Neutrophil (primary cell): Measurements from ENCODE around the gene MTMR12.

ENCODE experiments used
- H3K27ac ChIP-seq: fragments of 200-600 bp; sonication (generic); 2 replicates; pipeline ENCODE4 v1.5.1; 2016; ENCODE audit warnings: mild to moderate bottlenecking, moderate library complexity
- H3K27me3 ChIP-seq: fragments of 200-600 bp; sonication (generic); 2 replicates; pipeline ENCODE4 v1.6.0; 2016; ENCODE audit warnings: mild to moderate bottlenecking
- H3K36me3 ChIP-seq: fragments of 200-600 bp; sonication (generic); 2 replicates; pipeline ENCODE4 v1.5.1; 2017
- H3K4me1 ChIP-seq, 2 experiments: fragments of 200-600 bp in 1 of 2; sonication (generic) in 1 of 2; 1 replicate in 1 of 2; 2 replicates in 1 of 2; pipeline versions ENCODE4 v1.5.1 to v1.6.1; 2013 to 2016; ENCODE audit warnings: low read depth in 1 of 2, low read length in 1 of 2, mild to moderate bottlenecking in 1 of 2, moderate library complexity in 1 of 2; ENCODE audit not compliant: control insufficient read depth in 1 of 2, insufficient read depth in 1 of 2
- H3K4me3 ChIP-seq, 2 experiments: fragments of 200-600 bp in 1 of 2; sonication (generic) in 1 of 2; 1 replicate in 1 of 2; 2 replicates in 1 of 2; pipeline ENCODE4 v1.5.1; 2013 to 2016; ENCODE audit warnings: low read depth in 1 of 2, low read length in 1 of 2, mild to moderate bottlenecking in 1 of 2, moderate library complexity in 1 of 2
- H3K9me3 ChIP-seq: fragments of 200-600 bp; sonication (generic); 2 replicates; pipeline ENCODE4 v1.5.1; 2016
- TF ChIP-seq, protein P1 (sequence below): fragments of 200-600 bp; sonication (generic); IDR thresholded peaks from 2 replicates; pipeline ENCODE4 v1.5.1; 2016; ENCODE audit warnings: antibody characterized with exemption

MTMR12 gene

DNA sequence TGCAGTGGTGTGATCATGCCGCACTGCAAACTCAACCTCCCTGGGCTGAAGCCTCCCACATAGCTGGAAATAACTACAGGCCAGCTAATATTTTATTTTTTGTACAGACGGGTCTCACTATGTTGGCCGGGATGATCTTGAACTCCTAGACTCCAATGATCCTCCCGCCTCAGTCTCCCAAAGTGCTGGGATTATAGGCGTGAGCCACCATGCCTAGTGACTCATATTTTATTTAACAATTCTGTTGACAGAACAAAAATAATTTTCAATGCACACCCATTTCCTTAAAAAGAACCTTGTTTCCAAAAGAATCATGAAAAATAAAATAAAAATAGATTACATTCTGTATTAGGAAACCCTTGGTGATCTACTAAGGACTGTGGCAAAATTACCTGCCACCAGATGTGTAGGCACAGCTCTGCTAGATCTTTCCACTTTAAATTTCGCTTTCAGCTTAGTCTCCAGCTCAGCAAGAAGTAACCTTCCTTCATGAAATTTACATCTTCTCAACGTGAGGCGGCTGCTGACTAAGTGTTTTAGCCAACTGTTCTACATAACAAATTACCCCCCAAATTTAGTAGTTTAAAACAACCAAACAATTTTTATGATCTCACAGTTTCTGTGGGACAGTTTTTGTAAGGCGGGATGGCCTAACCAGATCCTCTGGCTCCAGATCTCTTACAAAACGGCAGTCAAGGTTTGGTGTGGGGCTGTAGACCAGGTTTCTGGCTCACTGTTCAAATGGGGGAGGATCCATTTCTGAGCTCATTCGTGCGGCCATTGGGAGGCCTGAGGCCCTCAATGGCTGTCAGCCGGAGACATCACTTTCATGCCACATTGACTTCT lies 106.0 kb downstream of the MTMR12 start:
- Histone ChIP-seq H3K36me3 (no peaks in the 10 kb centered on the region), H3K4me1 (peaks cover 4 to 7% of the 10 kb centered on the region in 2 experiments), H3K27ac (no peak overlapping the region), H3K4me3 (no peak overlapping the region), H3K9me3 (no peaks in the 10 kb centered on the region), H3K27me3 (peaks cover 18% of the 10 kb centered on the region)
- TF ChIP-seq, protein P1, sequence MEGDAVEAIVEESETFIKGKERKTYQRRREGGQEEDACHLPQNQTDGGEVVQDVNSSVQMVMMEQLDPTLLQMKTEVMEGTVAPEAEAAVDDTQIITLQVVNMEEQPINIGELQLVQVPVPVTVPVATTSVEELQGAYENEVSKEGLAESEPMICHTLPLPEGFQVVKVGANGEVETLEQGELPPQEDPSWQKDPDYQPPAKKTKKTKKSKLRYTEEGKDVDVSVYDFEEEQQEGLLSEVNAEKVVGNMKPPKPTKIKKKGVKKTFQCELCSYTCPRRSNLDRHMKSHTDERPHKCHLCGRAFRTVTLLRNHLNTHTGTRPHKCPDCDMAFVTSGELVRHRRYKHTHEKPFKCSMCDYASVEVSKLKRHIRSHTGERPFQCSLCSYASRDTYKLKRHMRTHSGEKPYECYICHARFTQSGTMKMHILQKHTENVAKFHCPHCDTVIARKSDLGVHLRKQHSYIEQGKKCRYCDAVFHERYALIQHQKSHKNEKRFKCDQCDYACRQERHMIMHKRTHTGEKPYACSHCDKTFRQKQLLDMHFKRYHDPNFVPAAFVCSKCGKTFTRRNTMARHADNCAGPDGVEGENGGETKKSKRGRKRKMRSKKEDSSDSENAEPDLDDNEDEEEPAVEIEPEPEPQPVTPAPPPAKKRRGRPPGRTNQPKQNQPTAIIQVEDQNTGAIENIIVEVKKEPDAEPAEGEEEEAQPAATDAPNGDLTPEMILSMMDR = no peak

GRCh38 chr5:32206053-32206452 lies 106.7 kb downstream of the MTMR12 start:
- Histone ChIP-seq H3K36me3 (no peaks in the 10 kb centered on the region), H3K27ac (no peak overlapping the region), H3K4me3 (no peak overlapping the region), H3K9me3 (no peaks in the 10 kb centered on the region), H3K27me3 (peaks cover 24% of the 10 kb centered on the region), H3K4me1 (peaks cover 7% of the 10 kb centered on the region in 2 experiments)
- TF ChIP-seq, protein P1 = no peak

- Histone ChIP-seq H3K36me3 (no peaks in the 10 kb centered on the region), H3K27ac (no peak overlapping the region), H3K9me3 (no peaks in the 10 kb centered on the region), H3K4me1 (peaks cover 4% of the 10 kb centered on the region in 2 experiments), H3K4me3 (no peak overlapping the region), H3K27me3 (peaks cover 29% of the 10 kb centered on the region)
- TF ChIP-seq, protein P1 = no peak
These were observed 110.3 kb downstream of the MTMR12 start for GRCh38 chr5:32202394-32202793.

DNA sequence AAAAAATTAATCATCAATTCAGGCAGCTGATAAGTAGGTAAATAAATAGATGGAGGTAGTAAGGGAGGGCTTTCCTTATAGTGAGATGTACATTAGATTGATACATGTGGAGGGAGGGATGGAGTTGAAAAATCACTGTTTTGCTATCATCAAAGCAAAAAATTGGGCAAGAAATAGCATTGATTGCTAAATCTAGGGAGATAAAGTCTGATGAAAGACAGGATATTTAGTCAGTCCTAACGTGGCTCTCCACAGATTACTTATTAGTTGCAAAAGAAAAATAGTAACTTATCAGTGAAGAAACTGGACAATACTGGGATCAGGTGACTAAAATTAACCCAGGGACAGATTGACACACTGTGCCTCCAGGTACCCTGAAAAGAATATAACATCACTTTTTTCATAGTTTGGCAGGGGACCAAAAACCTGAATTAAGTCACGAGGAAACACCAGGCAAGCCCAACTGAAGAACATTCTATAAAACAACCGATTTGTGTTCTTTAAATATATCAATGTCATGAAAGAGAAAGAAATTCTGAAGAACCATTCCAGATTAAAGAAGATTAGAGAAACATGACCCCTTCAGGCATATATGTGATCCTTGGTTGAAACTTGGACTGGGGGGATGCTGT lies 111.5 kb downstream of the MTMR12 start:
- peaks cover 33% of the 10 kb centered on the region for H3K27me3 ChIP-seq
- H3K9me3 ChIP-seq = no peaks in the 10 kb centered on the region
- peaks cover 4% of the 10 kb centered on the region in 2 experiments for H3K4me1 ChIP-seq
- H3K4me3 ChIP-seq = no peak overlapping the region
- TF ChIP-seq, protein P1 = no peak
- no peak overlapping the region for H3K27ac ChIP-seq
- no peaks in the 10 kb centered on the region for H3K36me3 ChIP-seq

DNA sequence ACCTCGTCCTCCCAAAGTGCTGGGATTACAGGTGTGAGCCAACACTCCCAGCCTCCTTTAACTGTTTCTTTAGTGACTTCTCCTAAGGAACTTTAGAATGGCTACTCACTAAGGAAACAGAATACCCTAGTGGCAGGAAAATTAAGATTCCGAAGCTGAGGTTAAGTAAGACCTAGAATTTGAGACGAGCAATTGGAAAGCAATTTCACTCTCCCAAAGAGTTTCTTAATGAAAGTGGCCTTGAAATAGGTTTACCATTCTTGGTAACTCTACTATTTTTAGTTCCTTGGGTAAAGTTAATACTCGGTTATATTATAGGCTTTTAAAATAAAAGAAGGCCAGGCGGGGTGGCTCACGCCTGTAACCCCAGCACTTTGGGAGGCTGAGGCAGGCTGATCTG lies 115.7 kb downstream of the MTMR12 start:
- Histone ChIP-seq H3K4me3 (no peak overlapping the region), H3K9me3 (no peaks in the 10 kb centered on the region), H3K4me1 (peaks cover 10 to 13% of the 10 kb centered on the region in 2 experiments), H3K27ac (no peak overlapping the region), H3K36me3 (no peaks in the 10 kb centered on the region), H3K27me3 (peaks cover 32% of the 10 kb centered on the region)
- TF ChIP-seq, protein P1 = no peak
